DMS 273 treated with DMSO at 0.1 percent for 48 hours (cell line): ENCODE measurements around the gene NLRC5.
A peak's percentile ranks its signal among the peaks of the same experiment; 100 is the strongest.
"Not testable (repeated sequence)": the region's sequence is repeated elsewhere in the genome, so short reads cannot be mapped to it uniquely, and the experiment has no call there.

Experiments
- DNase-seq: peaks from one replicate; lab custom pipeline; 2025; lab: John Stamatoyannopoulos, UW

The NLRC5 gene

DNA sequence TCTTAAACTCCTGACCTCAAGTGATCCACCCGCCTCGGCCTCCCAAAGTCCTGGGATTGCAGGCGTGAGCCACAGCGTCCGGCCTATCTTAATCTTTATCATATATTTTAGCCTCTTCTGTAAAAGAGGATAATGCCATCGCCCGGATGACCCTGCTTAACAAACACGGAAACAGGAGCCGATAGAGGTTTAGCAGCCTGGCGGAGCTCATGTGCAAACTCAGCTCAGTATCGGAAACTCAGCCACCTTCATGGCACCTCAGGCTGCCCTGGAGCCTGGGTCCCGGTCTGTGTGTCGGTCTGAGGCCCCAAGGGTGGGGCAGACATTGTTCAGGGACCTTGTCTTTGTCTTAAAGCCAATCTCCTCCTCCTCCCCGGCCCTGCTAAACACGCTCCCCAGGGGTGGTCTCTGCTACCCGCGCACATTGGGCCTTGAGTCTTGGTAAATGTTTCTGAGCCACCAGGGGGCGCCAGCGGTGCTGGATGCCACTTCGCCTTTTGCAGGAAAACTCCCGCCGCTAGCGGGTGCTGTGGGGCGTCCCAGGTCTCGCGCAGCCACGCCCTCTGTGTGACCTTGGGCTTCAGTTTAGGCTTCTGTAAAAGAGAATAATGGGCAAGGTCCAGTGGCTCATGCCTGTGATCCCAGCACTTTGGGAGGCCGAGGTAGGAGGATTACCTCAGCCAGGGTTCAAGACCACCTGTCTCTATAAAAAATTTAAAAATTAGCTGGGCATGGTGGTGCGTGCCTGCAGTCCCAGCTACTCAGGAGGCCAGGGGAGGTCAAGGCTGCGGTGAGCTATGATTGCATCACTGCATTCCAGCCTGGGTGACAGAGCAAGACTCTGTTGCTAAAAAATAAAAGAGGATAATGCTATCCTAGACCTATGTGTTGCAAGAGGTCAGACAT is 24.9 kb upstream of the NLRC5 start:
- no peak for DNase-seq

DNA sequence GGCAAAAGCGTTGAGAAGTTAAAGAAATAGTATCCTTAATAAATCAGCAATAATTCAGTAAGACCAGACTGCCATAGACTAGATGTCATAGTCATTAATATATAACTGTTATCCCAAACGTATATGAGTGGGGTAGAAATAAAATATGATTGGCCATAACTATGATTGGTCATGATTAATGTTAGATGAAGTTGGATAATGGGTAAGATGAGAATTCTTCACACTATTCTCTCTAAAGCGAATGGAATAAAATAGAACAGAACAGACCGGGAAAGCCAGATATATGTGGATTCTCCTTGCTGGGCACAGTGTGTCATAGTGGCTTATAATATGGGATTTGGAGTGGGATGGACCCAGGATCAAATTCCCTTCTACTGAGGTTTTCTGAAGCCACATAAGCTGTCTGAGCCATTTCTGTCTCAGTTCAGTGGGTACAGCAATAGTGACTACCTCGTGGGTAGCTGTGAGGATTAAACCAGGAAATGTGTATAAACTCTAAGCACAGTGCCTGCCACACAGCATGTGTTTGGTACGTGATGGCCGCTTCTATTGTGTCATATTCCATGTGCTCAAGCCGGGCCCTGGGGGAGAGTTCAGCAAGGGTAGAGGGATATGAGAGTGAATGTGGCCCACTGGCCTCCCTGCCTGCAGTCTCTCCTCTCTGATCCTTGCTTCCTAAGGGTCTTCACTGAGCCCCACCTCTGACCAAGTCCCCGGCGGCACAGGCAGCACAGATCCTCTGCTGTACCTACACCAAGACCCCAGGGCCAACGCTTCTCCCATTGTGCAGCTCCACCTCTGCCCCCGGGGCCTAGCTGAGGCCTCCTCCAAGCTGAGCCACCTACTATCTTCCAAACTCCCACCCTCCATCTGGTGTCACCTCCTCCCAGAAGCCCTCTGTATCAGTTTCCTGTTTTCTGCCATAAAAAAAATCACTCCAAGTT is 23.9 kb upstream of the NLRC5 start:
- no peak for DNase-seq

DNA sequence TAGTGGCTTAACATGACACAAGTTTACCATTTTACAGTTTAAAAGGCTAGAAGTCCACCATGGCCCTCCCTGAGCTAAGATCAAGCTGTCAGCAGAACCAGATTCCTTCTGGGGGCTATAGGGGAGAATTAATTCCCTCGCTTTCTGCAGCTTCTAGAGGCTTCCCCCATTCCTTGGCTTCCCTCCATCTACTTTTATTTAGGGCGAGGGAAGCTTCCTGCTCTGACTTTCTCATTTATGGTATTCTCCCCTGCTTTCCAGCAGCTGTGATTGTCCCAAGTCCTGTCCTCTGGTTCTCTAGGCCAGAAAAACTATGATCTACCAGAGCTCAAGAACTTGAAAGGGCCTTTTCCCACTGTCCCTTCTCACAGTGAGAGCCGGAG is 23.3 kb upstream of the NLRC5 start:
- DNase-seq, result no peak

DNA sequence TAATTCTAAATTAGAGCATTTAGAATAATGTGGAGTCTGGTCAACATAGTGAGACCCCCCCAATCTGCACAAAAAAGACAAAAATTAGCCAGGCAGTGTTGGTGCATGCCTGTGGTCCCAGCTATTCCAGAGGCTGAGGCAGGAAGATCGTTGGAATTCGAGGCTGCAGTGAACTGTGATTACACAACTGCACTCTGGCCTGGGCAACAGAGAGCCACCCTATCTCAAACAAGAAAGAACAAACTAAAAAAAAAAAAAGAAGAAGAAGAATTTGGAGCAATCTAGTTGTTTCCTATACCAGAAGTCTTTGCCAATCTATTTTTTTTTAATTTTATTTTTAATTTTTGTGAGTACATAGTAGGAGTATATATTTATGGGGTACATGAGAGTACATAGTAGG is 21.6 kb upstream of the NLRC5 start:
- DNase-seq, result no peak

DNA sequence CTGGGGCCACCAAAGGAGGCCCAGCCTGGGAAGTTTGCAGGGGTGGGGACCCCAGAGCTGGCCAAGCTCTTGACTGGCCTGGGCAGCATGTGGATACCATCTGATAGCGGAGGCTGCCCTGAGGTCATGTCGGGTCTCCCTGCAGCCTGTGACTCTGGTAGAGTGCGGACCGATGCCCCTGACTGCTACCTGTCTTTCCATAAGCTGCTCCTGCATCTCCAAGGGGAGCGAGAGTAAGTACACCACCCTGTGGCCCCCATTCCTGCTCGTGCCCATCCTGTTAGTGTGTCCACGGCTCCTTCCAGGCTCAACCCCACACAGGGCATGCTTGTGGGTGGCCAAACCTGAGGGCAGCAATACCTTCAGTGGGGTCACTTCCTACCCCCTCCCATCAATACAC is 19.6 kb upstream of the NLRC5 start:
- DNase-seq, result no peak

- no peak for DNase-seq
Observed at GRCh38 chr16:56970934-56971767, 18.2 kb upstream of the NLRC5 start.

GRCh38 chr16:56971768-56972043 is 17.7 kb upstream of the NLRC5 start:
- no peak for DNase-seq

DNA sequence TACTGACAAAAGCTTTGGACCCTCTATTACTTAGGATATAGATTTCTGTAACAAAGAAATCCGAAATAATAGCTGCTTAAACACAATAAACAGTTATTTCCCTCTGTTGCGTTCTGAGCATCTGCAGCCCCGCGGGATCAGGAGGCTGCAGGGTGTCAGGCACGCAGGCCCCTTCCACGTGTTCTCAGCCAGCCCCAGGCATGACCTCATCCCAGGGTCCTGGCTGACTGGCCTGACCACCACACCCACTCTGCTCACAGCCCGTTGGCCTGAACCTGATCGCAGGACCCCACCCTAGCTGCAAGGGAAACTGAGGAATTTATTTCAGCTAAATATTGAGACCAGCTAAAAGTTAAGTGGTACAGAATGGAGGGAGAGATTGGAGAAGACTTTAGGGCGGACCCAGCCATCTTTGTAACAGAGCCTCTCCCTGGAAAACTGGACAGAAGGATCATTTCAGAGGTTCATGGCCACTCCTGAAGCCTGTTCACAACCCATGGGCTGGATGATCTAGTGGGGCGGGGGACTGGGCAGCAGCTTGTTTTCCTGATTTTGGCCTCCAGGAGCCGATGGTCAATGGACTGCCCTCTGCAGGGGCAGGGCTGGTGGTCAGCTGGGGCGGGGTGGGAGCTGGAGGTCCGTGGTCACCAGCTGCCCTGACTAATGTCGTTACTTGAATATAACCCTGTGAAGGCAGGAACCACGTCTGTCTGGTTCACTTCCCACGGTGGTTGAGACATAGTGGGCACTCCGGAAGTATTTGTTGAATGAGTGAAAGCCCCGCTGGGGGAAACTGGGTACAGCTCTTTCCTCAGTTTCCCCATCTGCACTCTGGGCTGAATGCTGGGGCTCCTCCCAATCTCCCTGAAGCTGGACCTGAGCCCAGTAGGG is 16.7 kb upstream of the NLRC5 start:
- no peak for DNase-seq

- no peak for DNase-seq
Observed at GRCh38 chr16:56973294-56973689, 16.1 kb upstream of the NLRC5 start.

- DNase-seq, result not testable (repeated sequence)
Observed at GRCh38 chr16:56973899-56974298, 15.5 kb upstream of the NLRC5 start.

- no peak for DNase-seq
Observed at GRCh38 chr16:56974549-56975300, 14.6 kb upstream of the NLRC5 start.

DNA sequence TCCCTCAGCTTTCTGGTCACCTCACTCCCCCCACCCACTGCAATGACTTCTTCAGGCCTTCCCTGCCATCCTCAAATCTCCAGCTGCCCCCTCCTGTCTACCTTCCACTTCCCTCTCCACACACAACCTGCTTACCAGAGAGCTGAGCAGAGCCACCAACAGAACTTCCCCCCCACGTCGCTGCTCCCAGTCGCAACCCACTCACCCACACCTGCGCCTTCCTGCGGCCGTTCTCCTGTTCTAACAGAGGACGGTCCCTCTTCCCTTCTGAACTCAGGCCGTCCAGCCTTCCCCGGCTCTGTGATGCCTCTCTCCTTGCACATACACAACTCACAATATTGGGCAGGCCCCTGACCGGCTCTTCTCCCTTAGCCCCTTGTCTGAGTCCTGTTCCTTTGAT is 13.6 kb upstream of the NLRC5 start:
- DNase-seq, result no peak

GRCh38 chr16:56977216-56977615 is 12.1 kb upstream of the NLRC5 start:
- DNase-seq, result no peak

- no peak for DNase-seq
Observed at GRCh38 chr16:56977823-56978430, 11.4 kb upstream of the NLRC5 start.

DNA sequence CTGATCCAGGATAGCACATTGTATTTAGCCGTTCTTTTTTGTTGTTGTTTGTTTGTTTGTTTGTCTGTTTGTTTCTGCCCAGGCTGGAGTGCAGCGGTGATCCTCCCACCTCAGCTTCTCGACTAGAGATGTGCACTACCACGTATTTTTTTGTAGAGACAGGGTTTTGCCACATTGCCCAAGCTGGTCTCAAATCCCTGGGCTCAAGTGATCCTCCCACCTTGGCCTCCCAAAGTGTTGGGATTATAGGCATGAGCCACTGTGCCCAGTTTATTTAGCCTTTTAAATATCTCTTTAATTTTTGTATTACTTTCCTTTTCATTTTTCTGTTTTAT is 9.2 kb upstream of the NLRC5 start:
- DNase-seq, result no peak

DNA sequence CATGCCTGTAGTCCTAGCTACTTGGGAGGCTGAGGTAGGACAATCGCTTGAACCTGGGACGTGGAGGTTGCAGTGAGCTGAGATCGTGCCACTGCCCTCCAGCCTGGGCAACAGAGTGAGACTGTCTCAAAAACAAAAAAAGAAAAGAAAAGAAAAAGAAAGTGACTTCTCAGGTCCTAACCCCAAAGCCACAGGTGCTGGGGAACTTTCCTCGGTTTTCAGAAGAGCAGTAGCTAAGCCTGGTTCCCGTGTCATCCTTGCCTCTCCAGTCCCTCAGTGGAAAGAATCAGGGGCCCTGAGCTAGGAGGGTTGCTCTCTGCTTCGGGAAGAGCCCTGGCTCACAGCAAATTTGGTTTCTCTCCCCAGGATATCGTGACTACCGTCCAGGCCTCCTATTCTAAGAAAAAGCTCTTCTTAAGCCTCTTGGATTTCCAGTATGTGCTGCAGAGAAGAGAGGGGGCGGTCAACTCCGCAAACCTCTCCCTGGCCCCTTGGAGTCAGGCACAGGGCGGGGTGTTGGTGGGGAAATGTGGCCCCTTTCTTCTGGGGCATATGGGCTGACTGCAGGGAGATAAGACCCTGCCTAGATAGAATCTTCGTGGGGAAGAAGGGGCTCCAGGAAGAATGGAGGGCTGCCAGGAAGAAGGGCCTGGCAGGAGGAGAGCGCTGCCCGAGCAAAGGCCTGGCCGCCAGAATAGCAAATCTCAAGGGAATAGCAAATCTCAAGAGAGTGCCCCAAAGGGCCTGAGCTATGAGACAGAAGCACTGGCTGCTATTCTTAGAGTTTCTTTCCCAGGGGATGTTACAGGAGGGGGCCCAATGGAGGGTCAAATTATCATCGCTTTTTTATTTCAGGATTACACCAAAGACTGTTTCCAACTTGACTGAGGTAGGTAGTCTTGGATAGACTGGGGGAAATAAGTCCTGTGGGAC is 8.3 kb upstream of the NLRC5 start:
- DNase-seq, result no peak

GRCh38 chr16:56981729-56982271 is 7.6 kb upstream of the NLRC5 start:
- DNase-seq, result no peak

- no peak for DNase-seq
Observed at GRCh38 chr16:56982695-56983094, 6.7 kb upstream of the NLRC5 start.

DNA sequence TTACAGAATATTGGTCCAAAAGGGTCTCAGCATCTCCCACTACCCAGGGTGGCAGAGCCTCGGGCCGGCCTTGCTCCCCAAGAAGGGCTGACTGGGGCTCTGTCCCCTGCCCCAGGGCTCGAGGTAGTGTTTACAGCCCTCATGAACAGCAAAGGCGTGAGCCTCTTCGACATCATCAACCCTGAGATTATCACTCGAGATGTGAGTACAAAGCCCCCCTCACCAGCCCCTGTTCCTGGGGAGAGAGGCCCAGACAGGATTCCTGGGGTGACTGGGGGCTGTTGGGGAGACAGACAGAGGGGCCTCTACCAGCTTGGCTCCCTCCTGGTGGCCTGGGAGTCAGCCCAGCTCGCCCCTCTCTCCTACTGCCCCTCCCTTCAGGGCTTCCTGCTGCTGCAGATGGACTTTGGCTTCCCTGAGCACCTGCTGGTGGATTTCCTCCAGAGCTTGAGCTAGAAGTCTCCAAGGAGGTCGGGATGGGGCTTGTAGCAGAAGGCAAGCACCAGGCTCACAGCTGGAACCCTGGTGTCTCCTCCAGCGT is 6.1 kb upstream of the NLRC5 start:
- peak; percentile 28 for DNase-seq
